Fibroblast of lung (primary cell): Measurements from ENCODE around the gene ZNF410. TPM values are rescaled to one million over a fixed set of nuclear protein-coding genes. Genes with fewer than 3 reads are reported as not detected.
A peak's percentile ranks its signal among the peaks of the same experiment; 100 is the strongest.
"Not testable (repeated sequence)": the region's sequence is repeated elsewhere in the genome, so short reads cannot be mapped to it uniquely, and the experiment has no call there.

Source experiments
- DNase-seq, 2 donors: peaks; one replicate each; pipeline versions ENCODE4 v3.0.0 to v3.0.0-alpha.2; 2010; ENCODE audit warnings: low read depth in 2 of 2
- H2AFZ ChIP-seq: 2 replicates; pipeline ENCODE4 v1.5.1; 2012; ENCODE audit warnings: low read length, control low read depth, inconsistent platforms
- H3K27ac ChIP-seq: 2 replicates; pipeline ENCODE4 v1.5.1; 2011; ENCODE audit warnings: low read length, control low read depth; ENCODE audit not compliant: insufficient read depth
- H3K27me3 ChIP-seq: 2 replicates; pipeline ENCODE4 v1.5.1; 2011; ENCODE audit warnings: mild to moderate bottlenecking, low read length; ENCODE audit not compliant: control insufficient read depth, insufficient read depth
- H3K36me3 ChIP-seq: 2 replicates; pipeline ENCODE4 v1.5.1; 2011; ENCODE audit warnings: low read length; ENCODE audit not compliant: control insufficient read depth, insufficient read depth
- H3K4me1 ChIP-seq: 2 replicates; pipeline ENCODE4 v1.5.1; 2011; ENCODE audit warnings: low read length; ENCODE audit not compliant: control insufficient read depth, insufficient read depth; ENCODE audit errors: extremely low read depth
- H3K4me2 ChIP-seq: 2 replicates; pipeline ENCODE4 v1.5.1; 2011; ENCODE audit warnings: low read length, control low read depth; ENCODE audit not compliant: insufficient read depth; ENCODE audit errors: extremely low read depth
- H3K4me3 ChIP-seq, 4 experiments: fragments of 200-600 bp in 1 of 4; sonication (generic) in 1 of 4; replicated peaks in 1 of 4; 2 replicates each; pipeline ENCODE4 v1.5.1; 2011 to 2016; ENCODE audit warnings: low read length in 4 of 4, low read depth in 3 of 4, mild to moderate bottlenecking in 3 of 4, control low read depth in 2 of 4, inconsistent platforms in 1 of 4, mixed read lengths in 1 of 4; ENCODE audit not compliant: insufficient read depth in 1 of 4; ENCODE audit errors: control extremely low read depth in 1 of 4
- H3K79me2 ChIP-seq: 2 replicates; pipeline ENCODE4 v1.5.1; 2012; ENCODE audit warnings: mild to moderate bottlenecking, low read length, inconsistent platforms; ENCODE audit not compliant: control insufficient read depth, insufficient read depth
- H3K9ac ChIP-seq: 2 replicates; pipeline ENCODE4 v1.5.1; 2011; ENCODE audit warnings: mild to moderate bottlenecking, low read length, control low read depth; ENCODE audit not compliant: insufficient read depth
- H3K9me3 ChIP-seq: 2 replicates; pipeline ENCODE4 v1.5.1; 2012; ENCODE audit warnings: low read depth, low read length; ENCODE audit not compliant: control insufficient read depth, insufficient read depth
- H4K20me1 ChIP-seq: 2 replicates; pipeline ENCODE4 v1.5.1; 2011; ENCODE audit warnings: low read length; ENCODE audit not compliant: control insufficient read depth, insufficient read depth; ENCODE audit errors: extremely low read depth
- CTCF ChIP-seq, 2 donors: IDR thresholded peaks in 1 of 2; conservative IDR thresholded peaks in 1 of 2; 1 replicate in 1 of 2; 2 replicates in 1 of 2; pipeline ENCODE4 v1.5.1; 2011 to 2012; ENCODE audit warnings: low read length in 2 of 2, control low read depth in 1 of 2, inconsistent platforms in 1 of 2, low read depth in 1 of 2, mild to moderate bottlenecking in 1 of 2
- EZH2 ChIP-seq: IDR thresholded peaks from 2 replicates; pipeline ENCODE4 v1.5.1; 2012; ENCODE audit warnings: low read length, control low read depth, mild to moderate bottlenecking; ENCODE audit errors: missing control alignments
- polyA plus RNA-seq, 2 donors: library from polyadenylated mRNA; depleted of rRNA in 1 of 2; stranded (reverse) in 1 of 2; unstranded in 1 of 2; fragments of >200 nt; gene quantifications; 2 replicates each; pipeline ENCODE4 v1.2.1, GENCODE V29; 2011 to 2012; ENCODE audit warnings: missing spikeins in 1 of 2
- total RNA-seq: library from RNA; depleted of rRNA; stranded (reverse); fragments of >200 nt; gene quantifications from 2 replicates; pipeline ENCODE4 v1.2.1, GENCODE V29; 2014

ZNF410 gene
- total and polyA plus RNA-seq, 2 donors (not counting 1 experiment from before 2014, with no cell fraction given), result 46.5 to 80.4 TPM

GRCh38 chr14:73865534-73866113 lies 21.0 kb upstream of the ZNF410 start:
- TF ChIP-seq CTCF (conservative IDR thresholded peaks at IDR 0.05 in 1 of 2, IDR thresholded peaks at IDR 0.05 in 1 of 2; ENCODE audit: low read depth in 1 of 2, low read length in 2 of 2), result no peak
- TF ChIP-seq EZH2, result no peak
- no peaks in the 10 kb centered on the region for H3K27me3 ChIP-seq

GRCh38 chr14:73869754-73870153 lies 16.9 kb upstream of the ZNF410 start:
- H3K36me3 ChIP-seq, H3K9me3 ChIP-seq, H3K4me1 ChIP-seq, H2AFZ ChIP-seq, DNase-seq, H3K4me2 ChIP-seq, H3K27ac ChIP-seq, H3K27me3 ChIP-seq, H3K4me3 ChIP-seq, H3K9ac ChIP-seq, H4K20me1 ChIP-seq, H3K79me2 ChIP-seq: not testable (repeated sequence)

More at GRCh38 chr14:73865534-73866113, 21.0 kb upstream of the ZNF410 start:
- peaks cover 2% of the 10 kb centered on the region for H3K36me3 ChIP-seq
- H3K4me3 ChIP-seq, result no peak overlapping the region
- H3K4me2 ChIP-seq, result no peak overlapping the region
- no peak for DNase-seq
- no peaks in the 10 kb centered on the region for H3K9me3 ChIP-seq
- H4K20me1 ChIP-seq, result no peaks in the 10 kb centered on the region
- H3K27ac ChIP-seq, result no peak overlapping the region
- no peaks in the 10 kb centered on the region for H3K4me1 ChIP-seq
- H3K9ac ChIP-seq, result no peak overlapping the region
- H3K79me2 ChIP-seq, result no peaks in the 10 kb centered on the region
- no peak overlapping the region for H2AFZ ChIP-seq

GRCh38 chr14:73870525-73871235 lies 16.0 kb upstream of the ZNF410 start:
- H3K4me2 ChIP-seq, result no peak overlapping the region
- H3K9me3 ChIP-seq, result no peaks in the 10 kb centered on the region
- TF ChIP-seq EZH2 (no peak), CTCF (conservative IDR thresholded peaks at IDR 0.05 in 1 of 2, IDR thresholded peaks at IDR 0.05 in 1 of 2; ENCODE audit: low read depth in 1 of 2, low read length in 2 of 2) (no peak)
- H3K4me1 ChIP-seq, result no peaks in the 10 kb centered on the region
- H3K4me3 ChIP-seq, result no peak overlapping the region
- no peak overlapping the region for H2AFZ ChIP-seq
- H3K27me3 ChIP-seq, result no peaks in the 10 kb centered on the region
- no peak overlapping the region for H3K27ac ChIP-seq
- H4K20me1 ChIP-seq, result no peaks in the 10 kb centered on the region
- no peaks in the 10 kb centered on the region for H3K79me2 ChIP-seq
- peak in 1 of 2 donors; percentile 14 for DNase-seq
- H3K36me3 ChIP-seq, result no peaks in the 10 kb centered on the region
- no peak overlapping the region for H3K9ac ChIP-seq
